ENCODE results near the gene NPAS3.

NPAS3 gene

GRCh38 chr14:33679461-33680225, 741.0 kb downstream of the NPAS3 start:
- Histone ChIP-seq H2AFZ (ENCODE audit: low read depth, low read length) (no peak overlapping the region), H3K79me2 (ENCODE audit: insufficient read depth, low read length) (no peaks in the 10 kb centered on the region), H4K20me1 (ENCODE audit: insufficient read depth, low read length) (no peaks in the 10 kb centered on the region), H3K4me3 (ENCODE audit: low read depth in 1 of 2, low read length in 2 of 2) (no peak overlapping the region), H3K9me3 (ENCODE audit: insufficient read depth, low read length, severe bottlenecking) (no peaks in the 10 kb centered on the region), H3K27ac (ENCODE audit: low read length) (no peak overlapping the region), H3K27me3 (ENCODE audit: insufficient read depth, low read length, poor library complexity) (peaks cover 15% of the 10 kb centered on the region), H3K4me1 (ENCODE audit: insufficient read depth, low read length) (no peaks in the 10 kb centered on the region), H3K36me3 (ENCODE audit: insufficient read depth, low read length) (no peaks in the 10 kb centered on the region), H3K9ac (ENCODE audit: low read depth, low read length) (no peak overlapping the region), H3K4me2 (ENCODE audit: insufficient read depth, low read length) (no peak overlapping the region)
- DNase-seq (no peak), ATAC-seq (ENCODE audit: insufficient read depth, low read depth) (no peak)
- TF ChIP-seq EZH2 (IDR thresholded peaks at IDR 0.05; ENCODE audit: borderline replicate concordance, low read depth, low read length, severe bottlenecking) (no peak), CTCF (IDR thresholded peaks at IDR 0.05; ENCODE audit: borderline replicate concordance, extremely low read depth, low read length, poor library complexity, severe bottlenecking) (no peak)

- Histone ChIP-seq H3K79me2 (ENCODE audit: insufficient read depth, low read length) (no peaks in the 10 kb centered on the region), H3K9ac (ENCODE audit: low read depth, low read length) (no peak overlapping the region), H3K4me2 (ENCODE audit: insufficient read depth, low read length) (no peak overlapping the region), H3K36me3 (ENCODE audit: insufficient read depth, low read length) (no peaks in the 10 kb centered on the region), H2AFZ (ENCODE audit: low read depth, low read length) (no peak overlapping the region), H3K27ac (ENCODE audit: low read length) (no peak overlapping the region), H3K9me3 (ENCODE audit: insufficient read depth, low read length, severe bottlenecking) (no peaks in the 10 kb centered on the region), H4K20me1 (ENCODE audit: insufficient read depth, low read length) (no peaks in the 10 kb centered on the region), H3K4me3 (ENCODE audit: low read depth in 1 of 2, low read length in 2 of 2) (no peak overlapping the region), H3K27me3 (ENCODE audit: insufficient read depth, low read length, poor library complexity) (peaks cover 11% of the 10 kb centered on the region), H3K4me1 (ENCODE audit: insufficient read depth, low read length) (no peaks in the 10 kb centered on the region)
- TF ChIP-seq EZH2 (IDR thresholded peaks at IDR 0.05; ENCODE audit: borderline replicate concordance, low read depth, low read length, severe bottlenecking) (no peak), CTCF (IDR thresholded peaks at IDR 0.05; ENCODE audit: borderline replicate concordance, extremely low read depth, low read length, poor library complexity, severe bottlenecking) (no peak)
- DNase-seq (no peak), ATAC-seq (ENCODE audit: insufficient read depth, low read depth) (no peak)
Observed at GRCh38 chr14:33680873-33681272, 742.2 kb downstream of the NPAS3 start.

DNA sequence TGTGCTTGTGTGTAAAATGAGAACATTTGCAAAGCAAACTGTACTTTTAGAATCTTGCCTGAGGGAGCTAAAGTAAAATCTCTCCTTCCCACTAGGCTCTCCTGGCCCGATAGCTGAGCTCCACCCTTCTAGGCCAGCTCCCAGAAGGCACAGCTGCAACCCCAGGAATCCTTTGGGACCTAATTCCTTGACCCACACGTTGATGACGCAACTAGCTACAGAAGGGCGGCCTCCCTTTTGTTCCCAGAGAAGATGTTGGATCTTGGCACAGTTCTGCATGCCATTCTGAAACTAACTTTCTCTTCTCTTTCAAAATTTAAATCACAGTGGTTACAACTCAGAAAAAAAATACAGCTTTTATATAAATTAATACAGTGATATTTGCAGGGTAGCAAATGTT, 744.1 kb downstream of the NPAS3 start:
- Histone ChIP-seq H3K4me3 (ENCODE audit: low read depth in 1 of 2, low read length in 2 of 2) (no peak overlapping the region), H2AFZ (ENCODE audit: low read depth, low read length) (no peak overlapping the region), H3K79me2 (ENCODE audit: insufficient read depth, low read length) (no peaks in the 10 kb centered on the region), H3K4me1 (ENCODE audit: insufficient read depth, low read length) (no peaks in the 10 kb centered on the region), H3K4me2 (ENCODE audit: insufficient read depth, low read length) (no peak overlapping the region), H3K9me3 (ENCODE audit: insufficient read depth, low read length, severe bottlenecking) (no peaks in the 10 kb centered on the region), H3K27me3 (ENCODE audit: insufficient read depth, low read length, poor library complexity) (peaks cover 11% of the 10 kb centered on the region), H3K27ac (ENCODE audit: low read length) (no peak overlapping the region), H3K36me3 (ENCODE audit: insufficient read depth, low read length) (no peaks in the 10 kb centered on the region), H3K9ac (ENCODE audit: low read depth, low read length) (no peak overlapping the region), H4K20me1 (ENCODE audit: insufficient read depth, low read length) (no peaks in the 10 kb centered on the region)
- DNase-seq: no peak
- ATAC-seq (ENCODE audit: insufficient read depth, low read depth): no peak
- TF ChIP-seq CTCF (IDR thresholded peaks at IDR 0.05; ENCODE audit: borderline replicate concordance, extremely low read depth, low read length, poor library complexity, severe bottlenecking) (no peak), EZH2 (IDR thresholded peaks at IDR 0.05; ENCODE audit: borderline replicate concordance, low read depth, low read length, severe bottlenecking) (no peak)

Data from DND-41 (cell line).